ENCODE data around the gene OXNAD1. TPM values are rescaled to one million over a fixed set of nuclear protein-coding genes. Genes with fewer than 3 reads are reported as not detected.

The OXNAD1 gene
- total RNA-seq, 1 experiment from 2014 or later = 6.6 TPM

DNA sequence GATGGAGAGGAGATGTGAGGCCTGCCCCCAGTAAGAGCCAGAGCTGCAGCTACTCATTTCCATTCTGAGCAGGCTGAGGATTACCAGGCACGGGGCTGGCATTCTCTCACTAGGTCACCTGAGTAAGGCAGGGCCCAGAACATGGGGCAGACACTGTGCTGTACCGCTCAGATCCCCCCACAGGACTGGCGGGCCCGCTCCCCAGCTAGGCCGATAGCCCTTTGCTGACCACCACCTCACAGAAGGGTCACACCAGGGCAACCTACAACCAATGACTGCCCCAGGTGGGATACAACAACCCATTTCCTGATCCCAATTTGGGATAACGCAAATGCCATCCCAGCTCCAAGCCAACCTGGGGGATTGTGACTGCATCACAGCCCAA, 52.5 kb downstream of the OXNAD1 start:
- Histone ChIP-seq H3K4me3 (ENCODE audit: low read depth in 2 of 2, low read length in 2 of 2) (no peak overlapping the region), H3K4me1 (ENCODE audit: control insufficient read depth, insufficient read depth, low read length) (no peaks in the 10 kb centered on the region), H3K36me3 (ENCODE audit: control insufficient read depth, insufficient read depth, low read length) (no peaks in the 10 kb centered on the region), H3K27me3 (ENCODE audit: control insufficient read depth, insufficient read depth, low read length) (no peaks in the 10 kb centered on the region), H3K27ac (ENCODE audit: low read length) (no peak overlapping the region), H3K9me3 (ENCODE audit: control insufficient read depth, insufficient read depth, low read depth, low read length) (no peaks in the 10 kb centered on the region)
- no peak for DNase-seq (ENCODE audit: low read depth, low spot score)
- in situ Hi-C loops (cut with HindIII; ENCODE audit: low pct_unique_long_range_greater_than_20kb, low sequenced_read_pairs) = no loop called here
- intact Hi-C loops (cut with micrococcal nuclease; ENCODE audit: unreplicated experiment) = no loop called here
- no TSS peak for BruUV-seq (replicated peaks)
- ChIA-PET CTCF (interaction anchor here (0.6 kb wide), 1 partner anchor 236 kb away, joined by 3 read pairs; no protein-coding TSS in a partner anchor), POLR2A (no interaction called here)
- ATAC-seq = no peak
- TF ChIP-seq POLR2AphosphoS5 (IDR thresholded peaks at IDR 0.05; ENCODE audit: low read depth, low read length) (no peak), TCF7L2 (IDR thresholded peaks at IDR 0.05; ENCODE audit: low read depth, low read length) (no peak), SIN3A (IDR thresholded peaks at IDR 0.05; ENCODE audit: borderline replicate concordance, insufficient read depth, low read depth, low read length) (no peak)
- TF ChIP-seq, protein P1, sequence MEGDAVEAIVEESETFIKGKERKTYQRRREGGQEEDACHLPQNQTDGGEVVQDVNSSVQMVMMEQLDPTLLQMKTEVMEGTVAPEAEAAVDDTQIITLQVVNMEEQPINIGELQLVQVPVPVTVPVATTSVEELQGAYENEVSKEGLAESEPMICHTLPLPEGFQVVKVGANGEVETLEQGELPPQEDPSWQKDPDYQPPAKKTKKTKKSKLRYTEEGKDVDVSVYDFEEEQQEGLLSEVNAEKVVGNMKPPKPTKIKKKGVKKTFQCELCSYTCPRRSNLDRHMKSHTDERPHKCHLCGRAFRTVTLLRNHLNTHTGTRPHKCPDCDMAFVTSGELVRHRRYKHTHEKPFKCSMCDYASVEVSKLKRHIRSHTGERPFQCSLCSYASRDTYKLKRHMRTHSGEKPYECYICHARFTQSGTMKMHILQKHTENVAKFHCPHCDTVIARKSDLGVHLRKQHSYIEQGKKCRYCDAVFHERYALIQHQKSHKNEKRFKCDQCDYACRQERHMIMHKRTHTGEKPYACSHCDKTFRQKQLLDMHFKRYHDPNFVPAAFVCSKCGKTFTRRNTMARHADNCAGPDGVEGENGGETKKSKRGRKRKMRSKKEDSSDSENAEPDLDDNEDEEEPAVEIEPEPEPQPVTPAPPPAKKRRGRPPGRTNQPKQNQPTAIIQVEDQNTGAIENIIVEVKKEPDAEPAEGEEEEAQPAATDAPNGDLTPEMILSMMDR (IDR thresholded peaks at IDR 0.05) = no peak

DNA sequence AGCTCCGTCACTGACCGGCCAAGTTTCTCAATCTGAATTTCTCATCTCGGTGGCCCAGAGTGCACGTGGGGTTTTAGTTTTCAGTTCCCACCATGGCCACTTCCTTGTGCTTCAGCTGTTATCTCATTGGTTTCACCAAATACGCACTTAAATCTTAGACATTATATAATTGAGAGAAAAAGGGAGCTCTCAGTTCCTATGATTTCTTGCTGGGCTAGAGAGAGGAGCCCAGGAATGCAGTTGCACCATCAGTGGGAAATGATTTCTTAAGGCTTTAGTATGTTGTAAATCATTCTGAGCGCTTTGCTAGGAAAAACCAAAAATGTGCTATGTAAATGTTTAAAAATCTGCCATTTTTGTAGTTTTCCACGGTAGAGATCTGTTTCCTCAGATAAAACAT, 53.2 kb downstream of the OXNAD1 start:
- no peaks in the 10 kb centered on the region for H3K4me1 ChIP-seq (ENCODE audit: control insufficient read depth, insufficient read depth, low read length)
- intact Hi-C loops (cut with micrococcal nuclease; ENCODE audit: unreplicated experiment) = no loop called here
- in situ Hi-C loops (cut with HindIII; ENCODE audit: low pct_unique_long_range_greater_than_20kb, low sequenced_read_pairs) = no loop called here
- H3K27ac ChIP-seq (ENCODE audit: low read length) = no peak overlapping the region
- POLR2A ChIA-PET = no interaction called here
- DNase-seq (ENCODE audit: low read depth, low spot score) = no peak
- no peak for ATAC-seq
- H3K27me3 ChIP-seq (ENCODE audit: control insufficient read depth, insufficient read depth, low read length) = no peaks in the 10 kb centered on the region
- TF ChIP-seq TCF7L2 (IDR thresholded peaks at IDR 0.05; ENCODE audit: low read depth, low read length) = no peak
- no peak for TF ChIP-seq SIN3A (IDR thresholded peaks at IDR 0.05; ENCODE audit: borderline replicate concordance, insufficient read depth, low read depth, low read length)
- no peak for TF ChIP-seq POLR2AphosphoS5 (IDR thresholded peaks at IDR 0.05; ENCODE audit: low read depth, low read length)
- TF ChIP-seq, protein P2, sequence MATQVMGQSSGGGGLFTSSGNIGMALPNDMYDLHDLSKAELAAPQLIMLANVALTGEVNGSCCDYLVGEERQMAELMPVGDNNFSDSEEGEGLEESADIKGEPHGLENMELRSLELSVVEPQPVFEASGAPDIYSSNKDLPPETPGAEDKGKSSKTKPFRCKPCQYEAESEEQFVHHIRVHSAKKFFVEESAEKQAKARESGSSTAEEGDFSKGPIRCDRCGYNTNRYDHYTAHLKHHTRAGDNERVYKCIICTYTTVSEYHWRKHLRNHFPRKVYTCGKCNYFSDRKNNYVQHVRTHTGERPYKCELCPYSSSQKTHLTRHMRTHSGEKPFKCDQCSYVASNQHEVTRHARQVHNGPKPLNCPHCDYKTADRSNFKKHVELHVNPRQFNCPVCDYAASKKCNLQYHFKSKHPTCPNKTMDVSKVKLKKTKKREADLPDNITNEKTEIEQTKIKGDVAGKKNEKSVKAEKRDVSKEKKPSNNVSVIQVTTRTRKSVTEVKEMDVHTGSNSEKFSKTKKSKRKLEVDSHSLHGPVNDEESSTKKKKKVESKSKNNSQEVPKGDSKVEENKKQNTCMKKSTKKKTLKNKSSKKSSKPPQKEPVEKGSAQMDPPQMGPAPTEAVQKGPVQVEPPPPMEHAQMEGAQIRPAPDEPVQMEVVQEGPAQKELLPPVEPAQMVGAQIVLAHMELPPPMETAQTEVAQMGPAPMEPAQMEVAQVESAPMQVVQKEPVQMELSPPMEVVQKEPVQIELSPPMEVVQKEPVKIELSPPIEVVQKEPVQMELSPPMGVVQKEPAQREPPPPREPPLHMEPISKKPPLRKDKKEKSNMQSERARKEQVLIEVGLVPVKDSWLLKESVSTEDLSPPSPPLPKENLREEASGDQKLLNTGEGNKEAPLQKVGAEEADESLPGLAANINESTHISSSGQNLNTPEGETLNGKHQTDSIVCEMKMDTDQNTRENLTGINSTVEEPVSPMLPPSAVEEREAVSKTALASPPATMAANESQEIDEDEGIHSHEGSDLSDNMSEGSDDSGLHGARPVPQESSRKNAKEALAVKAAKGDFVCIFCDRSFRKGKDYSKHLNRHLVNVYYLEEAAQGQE (IDR thresholded peaks at IDR 0.05; ENCODE audit: insufficient read depth in 1 of 2, low read depth in 2 of 2, low read length in 1 of 2) = no peak
- TF ChIP-seq, protein P1 (IDR thresholded peaks at IDR 0.05) = no peak
- no TSS peak for BruUV-seq (replicated peaks)
- no peak overlapping the region for H3K4me3 ChIP-seq (ENCODE audit: low read depth in 2 of 2, low read length in 2 of 2)
- no peaks in the 10 kb centered on the region for H3K9me3 ChIP-seq (ENCODE audit: control insufficient read depth, insufficient read depth, low read depth, low read length)
- CTCF ChIA-PET = interaction anchor here (0.6 kb wide), 1 partner anchor 236 kb away, joined by 3 read pairs; no protein-coding TSS in a partner anchor
- no peaks in the 10 kb centered on the region for H3K36me3 ChIP-seq (ENCODE audit: control insufficient read depth, insufficient read depth, low read length)
